ENCODE data around the gene NAA80. TPM values are rescaled to one million over a fixed set of nuclear protein-coding genes. Genes with fewer than 3 reads are reported as not detected.
A peak's percentile ranks its signal among the peaks of the same experiment; 100 is the strongest.

NAA80 gene
- total and polyA plus RNA-seq, 2 of the 13 experiments (the other 11 are each of a cell fraction or from before 2014, with no cell fraction given), result 3.4 to 8.7 TPM

GRCh38 chr3:50320853-50321335, 21.7 kb upstream of the NAA80 start (continued):
- 0 out of 2 replicates have a peak, but pooled peaks have one; percentile 7 for TF ChIP-seq HOXA5 (CRISPR knock-in tag; IDR thresholded peaks at IDR 0.05)
- peak; percentile 44; the same call in 1 of the 2 replicates for TF ChIP-seq RAD21 (CRISPR knock-in tag; IDR thresholded peaks at IDR 0.05)
- 0 out of 2 replicates have a peak, but pooled peaks have one; percentile 33 for TF ChIP-seq ZXDC (CRISPR knock-in tag; IDR thresholded peaks at IDR 0.05)
- TF ChIP-seq HMGA1 (CRISPR knock-in tag; conservative IDR thresholded peaks at IDR 0.05), result no peak
- peak; percentile 89 for TF ChIP-seq SAP130 (CRISPR knock-in tag; IDR thresholded peaks at IDR 0.05; ENCODE audit: low read depth)
- TF ChIP-seq HNRNPLL (IDR thresholded peaks at IDR 0.05; ENCODE audit: low read depth, low read length, poor library complexity, severe bottlenecking), result peak; percentile 4
- TF ChIP-seq WIZ (CRISPR knock-in tag; IDR thresholded peaks at IDR 0.05), result no peak
- 0 out of 4 replicates have a peak, but pooled peaks of 1 of the 2 experiments have one; percentile 33 for TF ChIP-seq KLF16 (CRISPR knock-in tag; IDR thresholded peaks at IDR 0.05)
- no peak for TF ChIP-seq RCOR2 (CRISPR knock-in tag; IDR thresholded peaks at IDR 0.05)
- no peak for TF ChIP-seq PRMT3 (CRISPR knock-in tag; IDR thresholded peaks at IDR 0.05; ENCODE audit: borderline replicate concordance, low read depth)
- no peak for TF ChIP-seq ZNF124 (CRISPR knock-in tag; IDR thresholded peaks at IDR 0.05)
- TF ChIP-seq BCL6 (CRISPR knock-in tag; IDR thresholded peaks at IDR 0.05), result peak; percentile 11; the same call in 1 of the 2 replicates
- peak; percentile 9; the same call in 1 of the 2 replicates for TF ChIP-seq TBX2 (CRISPR knock-in tag; IDR thresholded peaks at IDR 0.05; ENCODE audit: borderline replicate concordance)
- peak; percentile 16 for TF ChIP-seq ZEB1 (IDR thresholded peaks at IDR 0.05; ENCODE audit: insufficient replicate concordance, low read depth)
- 0 out of 2 replicates have a peak, but pooled peaks have one; percentile 47 for TF ChIP-seq ARHGAP35 (CRISPR knock-in tag; IDR thresholded peaks at IDR 0.05; ENCODE audit: borderline replicate concordance)
- no peak for TF ChIP-seq MTA3 (CRISPR knock-in tag; IDR thresholded peaks at IDR 0.05)
- TF ChIP-seq ZBTB40 (IDR thresholded peaks at IDR 0.05), result no peak
- no peak for TF ChIP-seq ZBTB40 (CRISPR knock-in tag; IDR thresholded peaks at IDR 0.05)
